Activated B cell treated with CpG ODN at 0.5 μM for 24 hours (primary cell): ENCODE results near the gene ZC3H12D. TPM values are rescaled to one million over a fixed set of nuclear protein-coding genes. Genes with fewer than 3 reads are reported as not detected.

ENCODE experiments used
- ATAC-seq: fragments of 200-7000 bp; cut with Tn5 transposase; one replicate; pipeline ENCODE4 v1.10.0; 2021; ENCODE audit warnings: low read depth, mild to moderate bottlenecking, moderate library complexity
- CTCF ChIA-PET: fragments of 350-600 bp; sonication (Branson Sonifier 250); formaldehyde crosslinking; loops from one replicate; lab custom pipeline; 2021; ENCODE audit warnings: antibody characterized with exemption; lab: Charles Lee
- POLR2A ChIA-PET: fragments of 350-600 bp; sonication (Branson Sonifier 250); formaldehyde crosslinking; loops from one replicate; lab custom pipeline; 2021; ENCODE audit warnings: antibody characterized with exemption; lab: Charles Lee
- DNase-seq: peaks from one replicate; pipeline ENCODE4 v3.0.0; 2022
- H3K27ac Mint-ChIP-seq: one replicate; pipeline ENCODE4 v1.8.0; 2020; ENCODE audit warnings: mixed read lengths
- H3K27me3 Mint-ChIP-seq: one replicate; pipeline ENCODE4 v1.8.0; 2021; ENCODE audit warnings: mixed read lengths
- H3K36me3 Mint-ChIP-seq: one replicate; pipeline ENCODE4 v1.8.0; 2021; ENCODE audit warnings: low read depth, mixed read lengths
- H3K4me1 Mint-ChIP-seq: one replicate; pipeline ENCODE4 v1.8.0; 2021; ENCODE audit warnings: mixed read lengths
- H3K4me3 Mint-ChIP-seq: one replicate; pipeline ENCODE4 v1.8.0; 2020; ENCODE audit warnings: mild to moderate bottlenecking, mixed read lengths
- H3K9me3 Mint-ChIP-seq: one replicate; pipeline ENCODE4 v1.8.0; 2020; ENCODE audit warnings: mixed read lengths
- CTCF ChIP-seq: fragments of 200-600 bp; IDR thresholded peaks from one replicate; pipeline ENCODE4 v1.8.0; 2022; ENCODE audit warnings: antibody characterized with exemption, mild to moderate bottlenecking
- intact Hi-C: fragments of 100-400 bp; cut with micrococcal nuclease; formaldehyde crosslinking; loops from one replicate; pipeline ENCODE4 v1.15.1; 2024
- total RNA-seq: library from RNA; stranded (reverse); gene quantifications from 2 replicates; pipeline ENCODE4 v1.2.3, GENCODE V29; 2022

The ZC3H12D gene
- total RNA-seq, 1 donor from 2014 or later: 225 TPM

- no peak overlapping the region for H3K27ac Mint-ChIP-seq
- ChIA-PET POLR2A (interaction anchor here (0.6 to 1.4 kb wide), 2 partner anchors 85 to 92 kb away, joined by 3 to 14 read pairs; partner anchors contain the start of gene TAB2), CTCF (no interaction called here)
- no peaks in the 10 kb centered on the region for H3K9me3 Mint-ChIP-seq
- TF ChIP-seq CTCF: no peak
- H3K36me3 Mint-ChIP-seq: peaks cover 51% of the 10 kb centered on the region
- H3K27me3 Mint-ChIP-seq: no peaks in the 10 kb centered on the region
- peaks cover 12% of the 10 kb centered on the region for H3K4me1 Mint-ChIP-seq
- no peak overlapping the region for H3K4me3 Mint-ChIP-seq
- DNase-seq (no peak), ATAC-seq (no peak)
- intact Hi-C loops: no loop called here
Measured at GRCh38 chr6:149409617-149410016, 75.2 kb downstream of the ZC3H12D start.

- Mint-ChIP-seq H3K4me3 (no peak overlapping the region), H3K4me1 (no peaks in the 10 kb centered on the region), H3K36me3 (peaks cover 71% of the 10 kb centered on the region), H3K9me3 (no peaks in the 10 kb centered on the region), H3K27me3 (no peaks in the 10 kb centered on the region), H3K27ac (no peak overlapping the region)
- intact Hi-C loops: no loop called here
- ATAC-seq (no peak), DNase-seq (no peak)
- CTCF ChIA-PET: no interaction called here
- no peak for TF ChIP-seq CTCF
- POLR2A ChIA-PET: no interaction called here
Measured at GRCh38 chr6:149405823-149406765, 78.7 kb downstream of the ZC3H12D start.

- H3K4me1 Mint-ChIP-seq: no peaks in the 10 kb centered on the region
- H3K36me3 Mint-ChIP-seq: peaks cover 71% of the 10 kb centered on the region
- H3K27ac Mint-ChIP-seq: no peak overlapping the region
- no peaks in the 10 kb centered on the region for H3K9me3 Mint-ChIP-seq
- no peak for ATAC-seq
- intact Hi-C loops: no loop called here
- TF ChIP-seq CTCF: no peak
- ChIA-PET POLR2A (no interaction called here), CTCF (no interaction called here)
- H3K27me3 Mint-ChIP-seq: no peaks in the 10 kb centered on the region
- no peak overlapping the region for H3K4me3 Mint-ChIP-seq
- DNase-seq: no peak
Measured at GRCh38 chr6:149403534-149403933, 81.3 kb downstream of the ZC3H12D start.

GRCh38 chr6:149400050-149400449, 84.8 kb downstream of the ZC3H12D start, which contains the start of gene SUMO4:
Gene SUMO4, plus strand, starts transcription at chr6:149400262. Its CDS starts 130 bp downstream, at chr6:149400392.
- ChIA-PET CTCF (no interaction called here), POLR2A (no interaction called here)
- H3K27me3 Mint-ChIP-seq: no peaks in the 10 kb centered on the region
- H3K4me1 Mint-ChIP-seq: no peaks in the 10 kb centered on the region
- TF ChIP-seq CTCF: no peak
- ATAC-seq (no peak), DNase-seq (no peak)
- H3K9me3 Mint-ChIP-seq: no peaks in the 10 kb centered on the region
- intact Hi-C loops: no loop called here
- H3K36me3 Mint-ChIP-seq: peaks cover 73% of the 10 kb centered on the region
- H3K27ac Mint-ChIP-seq: no peak within 1 kb of the TSS
- H3K4me3 Mint-ChIP-seq: no peak within 1 kb of the TSS

- Mint-ChIP-seq H3K36me3 (peaks cover 72% of the 10 kb centered on the region), H3K27me3 (no peaks in the 10 kb centered on the region), H3K4me3 (no peak overlapping the region), H3K27ac (no peak overlapping the region), H3K4me1 (peaks cover 12% of the 10 kb centered on the region), H3K9me3 (no peaks in the 10 kb centered on the region)
- POLR2A ChIA-PET: no interaction called here
- ATAC-seq (no peak), DNase-seq (no peak)
- no peak for TF ChIP-seq CTCF
- intact Hi-C loops: no loop called here
- CTCF ChIA-PET: interaction anchor here (0.8 to 1.2 kb wide), 2 partner anchors 34 to 369 kb away, joined by 3 read pairs; no protein-coding TSS in a partner anchor
Measured at GRCh38 chr6:149397384-149397783, 87.4 kb downstream of the ZC3H12D start.
